ENCODE measurements around the gene DCC.

DNA sequence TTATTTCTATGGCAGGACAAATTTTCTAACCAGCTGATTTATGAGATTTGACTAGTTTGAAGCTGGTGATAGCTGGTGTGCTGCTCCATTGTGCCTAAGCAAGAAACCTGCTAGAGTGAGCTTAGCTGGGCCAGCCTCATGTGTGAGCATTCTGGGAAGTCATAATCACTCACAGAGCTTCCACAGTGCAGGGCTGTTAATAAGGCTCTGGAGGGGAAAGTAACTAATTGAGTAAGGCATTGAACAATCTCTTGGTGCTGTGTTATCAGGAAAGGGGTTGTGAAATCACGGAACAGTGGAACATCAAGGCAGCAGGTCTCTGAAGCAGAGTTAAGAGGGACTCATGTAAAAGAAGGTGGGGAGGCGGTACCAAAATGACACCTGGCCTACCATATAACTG is 1111.9 kb downstream of the DCC start:
- TF ChIP-seq, protein P1, sequence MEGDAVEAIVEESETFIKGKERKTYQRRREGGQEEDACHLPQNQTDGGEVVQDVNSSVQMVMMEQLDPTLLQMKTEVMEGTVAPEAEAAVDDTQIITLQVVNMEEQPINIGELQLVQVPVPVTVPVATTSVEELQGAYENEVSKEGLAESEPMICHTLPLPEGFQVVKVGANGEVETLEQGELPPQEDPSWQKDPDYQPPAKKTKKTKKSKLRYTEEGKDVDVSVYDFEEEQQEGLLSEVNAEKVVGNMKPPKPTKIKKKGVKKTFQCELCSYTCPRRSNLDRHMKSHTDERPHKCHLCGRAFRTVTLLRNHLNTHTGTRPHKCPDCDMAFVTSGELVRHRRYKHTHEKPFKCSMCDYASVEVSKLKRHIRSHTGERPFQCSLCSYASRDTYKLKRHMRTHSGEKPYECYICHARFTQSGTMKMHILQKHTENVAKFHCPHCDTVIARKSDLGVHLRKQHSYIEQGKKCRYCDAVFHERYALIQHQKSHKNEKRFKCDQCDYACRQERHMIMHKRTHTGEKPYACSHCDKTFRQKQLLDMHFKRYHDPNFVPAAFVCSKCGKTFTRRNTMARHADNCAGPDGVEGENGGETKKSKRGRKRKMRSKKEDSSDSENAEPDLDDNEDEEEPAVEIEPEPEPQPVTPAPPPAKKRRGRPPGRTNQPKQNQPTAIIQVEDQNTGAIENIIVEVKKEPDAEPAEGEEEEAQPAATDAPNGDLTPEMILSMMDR (IDR thresholded peaks at IDR 0.05; ENCODE audit: low read length), result no peak
- no peak for TF ChIP-seq EZH2phosphoT487 (IDR thresholded peaks at IDR 0.05; ENCODE audit: low read length)

All from MM.1S (cell line).